Activated CD8-positive, alpha-beta memory T cell treated with anti-CD3 and anti-CD28 coated beads for 4 hours (primary cell): Measurements from ENCODE around the gene ADAMTS17.

Experiments
- DNase-seq, 2 donors: peaks; one replicate each; pipeline ENCODE4 v3.0.0-alpha.2; 2020; ENCODE audit warnings: low read depth in 2 of 2

Gene ADAMTS17

GRCh38 chr15:100224206-100225185 is 117.3 kb downstream of the ADAMTS17 start:
- DNase-seq = no peak

- no peak for DNase-seq
Observed at GRCh38 chr15:100222349-100222715, 119.4 kb downstream of the ADAMTS17 start.

- no peak for DNase-seq
Observed at GRCh38 chr15:100221471-100222348, 120.1 kb downstream of the ADAMTS17 start.

- DNase-seq = no peak
Observed at GRCh38 chr15:100220058-100220768, 121.6 kb downstream of the ADAMTS17 start.

- no peak for DNase-seq
Observed at GRCh38 chr15:100218434-100218833, 123.3 kb downstream of the ADAMTS17 start.

- no peak for DNase-seq
Observed at GRCh38 chr15:100216182-100216581, 125.6 kb downstream of the ADAMTS17 start.

- no peak for DNase-seq
Observed at GRCh38 chr15:100215843-100216169, 126.0 kb downstream of the ADAMTS17 start.

GRCh38 chr15:100215031-100215842 is 126.5 kb downstream of the ADAMTS17 start:
- DNase-seq = no peak

GRCh38 chr15:100211855-100212850 is 129.6 kb downstream of the ADAMTS17 start:
- no peak for DNase-seq

GRCh38 chr15:100210338-100210737 is 131.4 kb downstream of the ADAMTS17 start:
- DNase-seq = no peak

- DNase-seq = no peak
Observed at GRCh38 chr15:100208921-100209603, 132.7 kb downstream of the ADAMTS17 start.

GRCh38 chr15:100207053-100207452 is 134.7 kb downstream of the ADAMTS17 start:
- DNase-seq = no peak

- no peak for DNase-seq
Observed at GRCh38 chr15:100206643-100207042, 135.1 kb downstream of the ADAMTS17 start.

- DNase-seq = no peak
Observed at GRCh38 chr15:100205549-100206295, 136.1 kb downstream of the ADAMTS17 start.

- no peak for DNase-seq
Observed at GRCh38 chr15:100204771-100205170, 137.0 kb downstream of the ADAMTS17 start.

- no peak for DNase-seq
Observed at GRCh38 chr15:100204211-100204610, 137.6 kb downstream of the ADAMTS17 start.

GRCh38 chr15:100202309-100202960 is 139.3 kb downstream of the ADAMTS17 start:
- DNase-seq = no peak
